Measurements from ENCODE around the gene SAMD11.

- TF ChIP-seq CTCF (IDR thresholded peaks at IDR 0.05) (no peak), MXI1 (IDR thresholded peaks at IDR 0.05; ENCODE audit: low read depth, low read length) (no peak), EZH2phosphoT487 (IDR thresholded peaks at IDR 0.05; ENCODE audit: borderline replicate concordance, low read depth) (no peak), TAF1 (IDR thresholded peaks at IDR 0.05; ENCODE audit: borderline replicate concordance, low read depth, low read length) (no peak), JUND (IDR thresholded peaks at IDR 0.05) (no peak), GABPA (IDR thresholded peaks at IDR 0.05; ENCODE audit: low read depth) (no peak), IRF3 (IDR thresholded peaks at IDR 0.05; ENCODE audit: low read depth, low read length) (no peak), CHD2 (IDR thresholded peaks at IDR 0.05; ENCODE audit: low read length, partially characterized antibody) (no peak), ZBTB33 (IDR thresholded peaks at IDR 0.05; ENCODE audit: borderline replicate concordance, low read depth) (no peak)
Measured at GRCh38 chr1:952603-953002, 28.9 kb downstream of the SAMD11 start.
